Upper lobe of left lung (tissue), 4 donors: ENCODE data around the gene OR4K1.

Source experiments
- CTCF ChIP-seq, 6 experiments: fragments of 450-650 bp in 4 of 6; fragments of 200-600 bp in 2 of 6; sonication (generic) in 2 of 6; IDR thresholded peaks; one replicate each; pipeline ENCODE4 v1.5.1; 2016 to 2019; ENCODE audit warnings: antibody characterized with exemption in 6 of 6
- EP300 ChIP-seq, 4 donors: sonication (generic); formaldehyde crosslinking; IDR thresholded peaks; one replicate each; pipeline ENCODE4 v1.5.1; 2017; ENCODE audit warnings: antibody characterized with exemption in 4 of 4, control low read depth in 2 of 4
- POLR2A ChIP-seq, 4 donors: fragments of 450-650 bp; IDR thresholded peaks; one replicate each; pipeline ENCODE4 v1.5.1; 2016 to 2017; ENCODE audit warnings: antibody characterized with exemption in 4 of 4, mild to moderate bottlenecking in 2 of 4

DNA sequence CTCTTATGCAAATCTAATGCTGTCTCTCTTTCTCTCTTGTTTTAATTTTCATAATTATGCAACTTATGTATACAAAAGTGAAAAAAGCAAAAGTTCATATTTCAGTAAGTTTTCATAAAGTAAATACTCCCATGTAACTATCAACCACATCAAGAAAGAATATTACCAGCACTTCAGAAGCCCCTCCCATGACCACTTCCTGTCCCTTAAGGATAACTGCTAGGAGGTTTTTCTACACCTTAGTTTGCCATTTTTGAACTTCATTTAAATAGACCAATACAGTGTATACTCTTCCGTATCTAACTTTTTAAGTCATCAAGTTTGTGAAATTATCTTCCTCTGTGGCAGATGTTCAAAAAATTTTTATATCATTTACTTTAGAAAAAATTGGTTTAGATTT is 44.1 kb downstream of the OR4K1 start:
- TF ChIP-seq POLR2A (IDR thresholded peaks at IDR 0.05) (no peak), CTCF (IDR thresholded peaks at IDR 0.05) (no peak), EP300 (IDR thresholded peaks at IDR 0.05) (no peak)
